WTC11 (cell line): Measurements from ENCODE around the gene RPS28. TPM values are rescaled to one million over a fixed set of nuclear protein-coding genes. Genes with fewer than 3 reads are reported as not detected.

ENCODE experiments used
- ATAC-seq: fragments of 200-7000 bp; cut with Tn5 transposase; 2 replicates; pipeline ENCODE4 v1.10.0; 2021; ENCODE audit warnings: mild to moderate bottlenecking, moderate library complexity
- CTCF ChIA-PET: fragments of 300-600 bp; sonication (Branson Sonifier 250); formaldehyde crosslinking; loops from one replicate; lab custom pipeline; 2021; ENCODE audit warnings: antibody characterized with exemption; lab: Charles Lee
- POLR2A ChIA-PET: fragments of 350-600 bp; sonication (Branson Sonifier 250); formaldehyde crosslinking; loops from one replicate; lab custom pipeline; 2021; ENCODE audit warnings: antibody characterized with exemption; lab: Charles Lee
- DNase-seq: peaks from one replicate; pipeline ENCODE4 v3.0.0; 2021; ENCODE audit warnings: low spot score
- H3K27ac Mint-ChIP-seq: 2 replicates; pipeline ENCODE4 v1.8.0; 2021; ENCODE audit warnings: mixed read lengths
- H3K27me3 Mint-ChIP-seq: 2 replicates; pipeline ENCODE4 v1.8.0; 2021; ENCODE audit warnings: low read depth, mild to moderate bottlenecking, moderate library complexity, mixed read lengths
- H3K36me3 Mint-ChIP-seq: 2 replicates; pipeline ENCODE4 v1.8.0; 2021; ENCODE audit warnings: mixed read lengths
- H3K4me1 Mint-ChIP-seq: 2 replicates; pipeline ENCODE4 v1.8.0; 2022; ENCODE audit warnings: mixed read lengths
- H3K4me3 Mint-ChIP-seq: 2 replicates; pipeline ENCODE4 v1.8.0; 2021; ENCODE audit warnings: mild to moderate bottlenecking, moderate library complexity, mixed read lengths
- H3K9me3 Mint-ChIP-seq: 2 replicates; pipeline ENCODE4 v1.8.0; 2021; ENCODE audit warnings: mixed read lengths
- CBFB ChIP-seq: sonication (generic); formaldehyde crosslinking; IDR thresholded peaks from 2 replicates; pipeline ENCODE4 v1.8.1; 2022; ENCODE audit warnings: mild to moderate bottlenecking, low read depth, missing genetic modification reagents
- CREM ChIP-seq: sonication (generic); formaldehyde crosslinking; IDR thresholded peaks from 2 replicates; pipeline ENCODE4 v1.8.1; 2022; ENCODE audit warnings: mild to moderate bottlenecking, missing genetic modification reagents, moderate library complexity
- CTCF ChIP-seq: fragments of 200-600 bp; IDR thresholded peaks from 2 replicates; pipeline ENCODE4 v1.8.0; 2022; ENCODE audit warnings: antibody characterized with exemption
- EMX1 ChIP-seq: fragments of 250-450 bp; sonication (Bioruptor Pico); IDR thresholded peaks from 2 replicates; pipeline ENCODE4 v1.8.0; 2021; ENCODE audit warnings: mild to moderate bottlenecking
- ESRRA ChIP-seq: sonication (generic); formaldehyde crosslinking; IDR thresholded peaks from 2 replicates; pipeline ENCODE4 v1.8.1; 2022; ENCODE audit warnings: mild to moderate bottlenecking, missing genetic modification reagents, borderline replicate concordance
- FOXJ3 ChIP-seq: sonication (generic); formaldehyde crosslinking; IDR thresholded peaks from 2 replicates; pipeline ENCODE4 v1.9.0; 2021; ENCODE audit warnings: missing genetic modification reagents, mild to moderate bottlenecking, borderline replicate concordance
- GRHL2 ChIP-seq: fragments of 250-450 bp; sonication (Bioruptor Pico); IDR thresholded peaks from 2 replicates; pipeline ENCODE4 v1.8.0; 2022; ENCODE audit warnings: mild to moderate bottlenecking, moderate library complexity; ENCODE audit not compliant: insufficient replicate concordance, severe bottlenecking
- GTF2I ChIP-seq: fragments of 250-450 bp; sonication (Bioruptor Pico); conservative IDR thresholded peaks from 2 replicates; pipeline ENCODE4 v1.4.0; 2021; ENCODE audit warnings: mild to moderate bottlenecking
- MYBL2 ChIP-seq: sonication (generic); formaldehyde crosslinking; IDR thresholded peaks from 2 replicates; pipeline ENCODE4 v1.8.1; 2023; ENCODE audit warnings: mild to moderate bottlenecking, moderate library complexity, missing genetic modification reagents
- NFE2L1 ChIP-seq: sonication (generic); formaldehyde crosslinking; IDR thresholded peaks from 2 replicates; pipeline ENCODE4 v1.8.1; 2023; ENCODE audit warnings: missing genetic modification reagents
- NR1H2 ChIP-seq: sonication (generic); formaldehyde crosslinking; IDR thresholded peaks from 2 replicates; pipeline ENCODE4 v1.9.0; 2021; ENCODE audit warnings: mild to moderate bottlenecking, moderate library complexity, missing genetic modification reagents
- NR2C2 ChIP-seq: sonication (generic); formaldehyde crosslinking; IDR thresholded peaks from 2 replicates; pipeline ENCODE4 v1.8.0; 2022; ENCODE audit warnings: mild to moderate bottlenecking, missing genetic modification reagents
- OVOL2 ChIP-seq: fragments of 250-450 bp; sonication (Bioruptor Pico); IDR thresholded peaks from 2 replicates; pipeline ENCODE4 v1.9.0; 2021; ENCODE audit warnings: mild to moderate bottlenecking, borderline replicate concordance
- SMAD3 ChIP-seq: sonication (generic); formaldehyde crosslinking; IDR thresholded peaks from 2 replicates; pipeline ENCODE4 v1.8.0; 2022; ENCODE audit warnings: missing genetic modification reagents, mild to moderate bottlenecking, borderline replicate concordance
- SP1 ChIP-seq: sonication (generic); formaldehyde crosslinking; conservative IDR thresholded peaks from 2 replicates; pipeline ENCODE4 v1.8.1; 2022; ENCODE audit warnings: missing genetic modification reagents
- ZNF138 ChIP-seq: sonication (generic); formaldehyde crosslinking; conservative IDR thresholded peaks from 2 replicates; pipeline ENCODE4 v1.8.1; 2022; ENCODE audit warnings: mild to moderate bottlenecking, moderate library complexity, missing genetic modification reagents
- ZNF232 ChIP-seq: sonication (generic); formaldehyde crosslinking; IDR thresholded peaks from 2 replicates; pipeline ENCODE4 v1.8.0; 2022; ENCODE audit warnings: mild to moderate bottlenecking, missing genetic modification reagents
- ZNF416 ChIP-seq: fragments of 250-450 bp; sonication (Bioruptor Pico); IDR thresholded peaks from 2 replicates; pipeline ENCODE4 v1.9.0; 2021; ENCODE audit warnings: mild to moderate bottlenecking, inconsistent platforms
- ZNF423 ChIP-seq: fragments of 250-450 bp; sonication (Bioruptor Pico); IDR thresholded peaks from 2 replicates; pipeline ENCODE4 v2.1.2; 2022; ENCODE audit warnings: mild to moderate bottlenecking, moderate library complexity
- total RNA-seq: library from RNA; stranded (reverse); gene quantifications from 3 replicates; pipeline ENCODE4 v1.2.3, GENCODE V29; 2021
- TF ChIP-seq, protein P1 (sequence below): fragments of 250-450 bp; sonication (Bioruptor Pico); IDR thresholded peaks from 2 replicates; pipeline ENCODE4 v1.9.0; 2021; ENCODE audit warnings: mild to moderate bottlenecking, borderline replicate concordance
- TF ChIP-seq, protein P2 (sequence below): fragments of 250-450 bp; sonication (Bioruptor Pico); IDR thresholded peaks from 2 replicates; pipeline ENCODE4 v1.9.0; 2021; ENCODE audit warnings: moderate library complexity, mild to moderate bottlenecking, inconsistent platforms, borderline replicate concordance
- TF ChIP-seq, protein P3 (sequence below): sonication (generic); formaldehyde crosslinking; IDR thresholded peaks from 2 replicates; pipeline ENCODE4 v1.8.0; 2023; ENCODE audit warnings: missing genetic modification reagents, mild to moderate bottlenecking, borderline replicate concordance

The RPS28 gene
- total RNA-seq, 1 experiment from 2014 or later: 2,082 TPM

- Mint-ChIP-seq H3K4me3 (no peak overlapping the region), H3K9me3 (no peaks in the 10 kb centered on the region), H3K27ac (no peak overlapping the region), H3K27me3 (no peaks in the 10 kb centered on the region), H3K36me3 (peaks cover 15% of the 10 kb centered on the region), H3K4me1 (peaks cover 26% of the 10 kb centered on the region)
- ChIA-PET POLR2A (no interaction called here), CTCF (interaction anchor here (1.3 to 3.8 kb wide), 2 partner anchors 31 to 278 kb away, joined by 3 to 18 read pairs; no protein-coding TSS in a partner anchor)
- DNase-seq (peak; percentile 5), ATAC-seq (no peak)
- TF ChIP-seq MYBL2 (CRISPR knock-in tag): no peak
- TF ChIP-seq NR1H2 (CRISPR knock-in tag): no peak
- TF ChIP-seq NFE2L1 (CRISPR knock-in tag): no peak
- no peak for TF ChIP-seq ESRRA (CRISPR knock-in tag)
- TF ChIP-seq ZNF423 (CRISPR knock-in tag): no peak
- no peak for TF ChIP-seq GRHL2 (CRISPR knock-in tag)
- TF ChIP-seq FOXJ3 (CRISPR knock-in tag): no peak
- TF ChIP-seq CTCF: no peak
- no peak for TF ChIP-seq ZNF232 (CRISPR knock-in tag)
- TF ChIP-seq EMX1 (CRISPR knock-in tag): no peak
- TF ChIP-seq CBFB (CRISPR knock-in tag): no peak
- TF ChIP-seq NR2C2: no peak
- TF ChIP-seq ZNF416: no peak
- TF ChIP-seq CREM (CRISPR knock-in tag): no peak
- no peak for TF ChIP-seq ZNF138 (CRISPR knock-in tag)
- TF ChIP-seq, protein P1, sequence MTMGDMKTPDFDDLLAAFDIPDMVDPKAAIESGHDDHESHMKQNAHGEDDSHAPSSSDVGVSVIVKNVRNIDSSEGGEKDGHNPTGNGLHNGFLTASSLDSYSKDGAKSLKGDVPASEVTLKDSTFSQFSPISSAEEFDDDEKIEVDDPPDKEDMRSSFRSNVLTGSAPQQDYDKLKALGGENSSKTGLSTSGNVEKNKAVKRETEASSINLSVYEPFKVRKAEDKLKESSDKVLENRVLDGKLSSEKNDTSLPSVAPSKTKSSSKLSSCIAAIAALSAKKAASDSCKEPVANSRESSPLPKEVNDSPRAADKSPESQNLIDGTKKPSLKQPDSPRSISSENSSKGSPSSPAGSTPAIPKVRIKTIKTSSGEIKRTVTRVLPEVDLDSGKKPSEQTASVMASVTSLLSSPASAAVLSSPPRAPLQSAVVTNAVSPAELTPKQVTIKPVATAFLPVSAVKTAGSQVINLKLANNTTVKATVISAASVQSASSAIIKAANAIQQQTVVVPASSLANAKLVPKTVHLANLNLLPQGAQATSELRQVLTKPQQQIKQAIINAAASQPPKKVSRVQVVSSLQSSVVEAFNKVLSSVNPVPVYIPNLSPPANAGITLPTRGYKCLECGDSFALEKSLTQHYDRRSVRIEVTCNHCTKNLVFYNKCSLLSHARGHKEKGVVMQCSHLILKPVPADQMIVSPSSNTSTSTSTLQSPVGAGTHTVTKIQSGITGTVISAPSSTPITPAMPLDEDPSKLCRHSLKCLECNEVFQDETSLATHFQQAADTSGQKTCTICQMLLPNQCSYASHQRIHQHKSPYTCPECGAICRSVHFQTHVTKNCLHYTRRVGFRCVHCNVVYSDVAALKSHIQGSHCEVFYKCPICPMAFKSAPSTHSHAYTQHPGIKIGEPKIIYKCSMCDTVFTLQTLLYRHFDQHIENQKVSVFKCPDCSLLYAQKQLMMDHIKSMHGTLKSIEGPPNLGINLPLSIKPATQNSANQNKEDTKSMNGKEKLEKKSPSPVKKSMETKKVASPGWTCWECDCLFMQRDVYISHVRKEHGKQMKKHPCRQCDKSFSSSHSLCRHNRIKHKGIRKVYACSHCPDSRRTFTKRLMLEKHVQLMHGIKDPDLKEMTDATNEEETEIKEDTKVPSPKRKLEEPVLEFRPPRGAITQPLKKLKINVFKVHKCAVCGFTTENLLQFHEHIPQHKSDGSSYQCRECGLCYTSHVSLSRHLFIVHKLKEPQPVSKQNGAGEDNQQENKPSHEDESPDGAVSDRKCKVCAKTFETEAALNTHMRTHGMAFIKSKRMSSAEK (CRISPR knock-in tag): no peak
- TF ChIP-seq, protein P2, sequence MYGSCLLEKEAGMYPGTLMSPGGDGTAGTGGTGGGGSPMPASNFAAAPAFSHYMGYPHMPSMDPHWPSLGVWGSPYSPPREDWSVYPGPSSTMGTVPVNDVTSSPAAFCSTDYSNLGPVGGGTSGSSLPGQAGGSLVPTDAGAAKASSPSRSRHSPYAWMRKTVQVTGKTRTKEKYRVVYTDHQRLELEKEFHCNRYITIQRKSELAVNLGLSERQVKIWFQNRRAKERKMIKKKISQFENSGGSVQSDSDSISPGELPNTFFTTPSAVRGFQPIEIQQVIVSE: no peak
- TF ChIP-seq OVOL2 (CRISPR knock-in tag): no peak
Observed at GRCh38 chr19:8302734-8303133, 18.6 kb upstream of the RPS28 start.

- peaks cover 18% of the 10 kb centered on the region for H3K36me3 Mint-ChIP-seq
- peak overlapping the region; percentile 78 for H3K27ac Mint-ChIP-seq
- peaks cover 33% of the 10 kb centered on the region for H3K4me1 Mint-ChIP-seq
- DNase-seq (peak; percentile 90), ATAC-seq (peak; percentile 77)
- no peaks in the 10 kb centered on the region for H3K27me3 Mint-ChIP-seq
- POLR2A ChIA-PET: no interaction called here
- no peak overlapping the region; the same call in 1 of the 2 replicates for H3K4me3 Mint-ChIP-seq
- TF ChIP-seq, protein P3, sequence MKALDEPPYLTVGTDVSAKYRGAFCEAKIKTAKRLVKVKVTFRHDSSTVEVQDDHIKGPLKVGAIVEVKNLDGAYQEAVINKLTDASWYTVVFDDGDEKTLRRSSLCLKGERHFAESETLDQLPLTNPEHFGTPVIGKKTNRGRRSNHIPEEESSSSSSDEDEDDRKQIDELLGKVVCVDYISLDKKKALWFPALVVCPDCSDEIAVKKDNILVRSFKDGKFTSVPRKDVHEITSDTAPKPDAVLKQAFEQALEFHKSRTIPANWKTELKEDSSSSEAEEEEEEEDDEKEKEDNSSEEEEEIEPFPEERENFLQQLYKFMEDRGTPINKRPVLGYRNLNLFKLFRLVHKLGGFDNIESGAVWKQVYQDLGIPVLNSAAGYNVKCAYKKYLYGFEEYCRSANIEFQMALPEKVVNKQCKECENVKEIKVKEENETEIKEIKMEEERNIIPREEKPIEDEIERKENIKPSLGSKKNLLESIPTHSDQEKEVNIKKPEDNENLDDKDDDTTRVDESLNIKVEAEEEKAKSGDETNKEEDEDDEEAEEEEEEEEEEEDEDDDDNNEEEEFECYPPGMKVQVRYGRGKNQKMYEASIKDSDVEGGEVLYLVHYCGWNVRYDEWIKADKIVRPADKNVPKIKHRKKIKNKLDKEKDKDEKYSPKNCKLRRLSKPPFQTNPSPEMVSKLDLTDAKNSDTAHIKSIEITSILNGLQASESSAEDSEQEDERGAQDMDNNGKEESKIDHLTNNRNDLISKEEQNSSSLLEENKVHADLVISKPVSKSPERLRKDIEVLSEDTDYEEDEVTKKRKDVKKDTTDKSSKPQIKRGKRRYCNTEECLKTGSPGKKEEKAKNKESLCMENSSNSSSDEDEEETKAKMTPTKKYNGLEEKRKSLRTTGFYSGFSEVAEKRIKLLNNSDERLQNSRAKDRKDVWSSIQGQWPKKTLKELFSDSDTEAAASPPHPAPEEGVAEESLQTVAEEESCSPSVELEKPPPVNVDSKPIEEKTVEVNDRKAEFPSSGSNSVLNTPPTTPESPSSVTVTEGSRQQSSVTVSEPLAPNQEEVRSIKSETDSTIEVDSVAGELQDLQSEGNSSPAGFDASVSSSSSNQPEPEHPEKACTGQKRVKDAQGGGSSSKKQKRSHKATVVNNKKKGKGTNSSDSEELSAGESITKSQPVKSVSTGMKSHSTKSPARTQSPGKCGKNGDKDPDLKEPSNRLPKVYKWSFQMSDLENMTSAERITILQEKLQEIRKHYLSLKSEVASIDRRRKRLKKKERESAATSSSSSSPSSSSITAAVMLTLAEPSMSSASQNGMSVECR (CRISPR knock-in tag): 0 out of 2 replicates have a peak, but pooled peaks have one; percentile 37
- TF ChIP-seq GTF2I (CRISPR knock-in tag) (no peak), SMAD3 (CRISPR knock-in tag) (0 out of 2 replicates have a peak, but pooled peaks have one; percentile 12), SP1 (CRISPR knock-in tag) (0 out of 2 replicates have a peak, but pooled peaks have one; percentile 45)
- TF ChIP-seq, all 79 proteins: peak for 3
- H3K9me3 Mint-ChIP-seq: no peaks in the 10 kb centered on the region
- CTCF ChIA-PET: interaction anchor here (0.5 to 3.8 kb wide), 6 partner anchors 12 to 281 kb away, joined by 3 to 18 read pairs (median 3); no protein-coding TSS in a partner anchor
Observed at GRCh38 chr19:8304841-8305621, 16.3 kb upstream of the RPS28 start.
